Measurements from ENCODE around the gene ORAI3. TPM values are rescaled to one million over a fixed set of nuclear protein-coding genes. Genes with fewer than 3 reads are reported as not detected.
A peak's percentile ranks its signal among the peaks of the same experiment; 100 is the strongest.

ORAI3 gene
- total and polyA plus RNA-seq, 3 donors from 2014 or later, result 29.1 to 75.0 (median 68.6) TPM

DNA sequence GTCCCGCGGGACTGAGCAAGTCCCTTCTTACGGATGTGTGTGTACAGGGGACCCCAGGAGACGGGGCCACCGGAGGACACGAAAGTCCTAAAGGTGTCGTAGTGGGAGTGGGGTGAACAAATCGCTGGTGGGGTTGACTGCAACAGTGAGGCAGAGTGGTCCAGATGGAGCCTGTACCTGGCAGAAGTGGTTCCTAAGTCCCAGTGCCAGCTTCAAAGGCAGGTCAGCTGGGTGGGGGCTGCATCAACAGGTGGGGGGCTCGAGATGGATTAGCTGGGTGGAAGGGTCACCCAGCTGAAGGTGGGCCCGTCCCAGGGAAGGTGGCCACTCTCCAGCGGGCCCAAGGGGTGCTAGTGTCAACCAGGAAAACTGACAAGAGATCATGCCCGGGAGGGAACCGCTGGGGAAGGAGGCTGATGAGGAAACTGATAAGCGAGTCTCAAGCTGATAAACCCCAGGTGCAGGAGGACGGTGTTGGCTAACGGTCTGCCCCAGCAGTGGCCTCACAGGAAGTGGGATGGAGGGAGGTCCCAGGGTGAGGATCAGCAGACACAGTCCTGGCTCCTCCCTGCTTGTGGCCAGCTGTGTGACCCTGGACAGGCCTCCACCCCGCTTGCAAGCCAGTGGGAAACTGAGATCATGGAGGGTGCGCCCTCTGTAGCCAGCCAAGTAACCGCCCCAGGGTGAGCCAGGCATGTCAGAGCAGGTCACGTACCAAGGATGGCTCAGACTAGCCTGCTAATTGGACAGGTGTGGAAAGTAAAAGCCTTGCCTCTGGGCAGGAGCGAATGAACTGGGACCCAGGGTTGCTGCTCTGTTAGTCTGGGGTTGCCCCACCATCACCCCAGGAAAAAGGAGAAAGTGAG lies 1.0 kb downstream of the ORAI3 start:
- H3K27ac ChIP-seq, result peak overlapping the region; percentile 92 to 97
- no peaks in the 10 kb centered on the region for H3K9me3 ChIP-seq
- DNase-seq, result peak; percentile 94
- no peaks in the 10 kb centered on the region for H3K27me3 ChIP-seq
- 8 to 12% methylated on average over 15 to 21 of the region's 21 CpGs for WGBS, 2 donors
- no peaks in the 10 kb centered on the region for H3K36me3 ChIP-seq (ENCODE audit: low read depth, missing control alignments)
- TF ChIP-seq, protein P1, sequence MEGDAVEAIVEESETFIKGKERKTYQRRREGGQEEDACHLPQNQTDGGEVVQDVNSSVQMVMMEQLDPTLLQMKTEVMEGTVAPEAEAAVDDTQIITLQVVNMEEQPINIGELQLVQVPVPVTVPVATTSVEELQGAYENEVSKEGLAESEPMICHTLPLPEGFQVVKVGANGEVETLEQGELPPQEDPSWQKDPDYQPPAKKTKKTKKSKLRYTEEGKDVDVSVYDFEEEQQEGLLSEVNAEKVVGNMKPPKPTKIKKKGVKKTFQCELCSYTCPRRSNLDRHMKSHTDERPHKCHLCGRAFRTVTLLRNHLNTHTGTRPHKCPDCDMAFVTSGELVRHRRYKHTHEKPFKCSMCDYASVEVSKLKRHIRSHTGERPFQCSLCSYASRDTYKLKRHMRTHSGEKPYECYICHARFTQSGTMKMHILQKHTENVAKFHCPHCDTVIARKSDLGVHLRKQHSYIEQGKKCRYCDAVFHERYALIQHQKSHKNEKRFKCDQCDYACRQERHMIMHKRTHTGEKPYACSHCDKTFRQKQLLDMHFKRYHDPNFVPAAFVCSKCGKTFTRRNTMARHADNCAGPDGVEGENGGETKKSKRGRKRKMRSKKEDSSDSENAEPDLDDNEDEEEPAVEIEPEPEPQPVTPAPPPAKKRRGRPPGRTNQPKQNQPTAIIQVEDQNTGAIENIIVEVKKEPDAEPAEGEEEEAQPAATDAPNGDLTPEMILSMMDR (IDR thresholded peaks at IDR 0.05), result no peak
- TF ChIP-seq POLR2A (IDR thresholded peaks at IDR 0.05), result no peak
- peak overlapping the region; percentile 90 to 98 for H3K4me3 ChIP-seq
- H3K4me1 ChIP-seq, result peaks cover 33% of the 10 kb centered on the region
- intact Hi-C loops (cut with DNase I; ENCODE audit: low total_unique reads), result no loop called here

DNA sequence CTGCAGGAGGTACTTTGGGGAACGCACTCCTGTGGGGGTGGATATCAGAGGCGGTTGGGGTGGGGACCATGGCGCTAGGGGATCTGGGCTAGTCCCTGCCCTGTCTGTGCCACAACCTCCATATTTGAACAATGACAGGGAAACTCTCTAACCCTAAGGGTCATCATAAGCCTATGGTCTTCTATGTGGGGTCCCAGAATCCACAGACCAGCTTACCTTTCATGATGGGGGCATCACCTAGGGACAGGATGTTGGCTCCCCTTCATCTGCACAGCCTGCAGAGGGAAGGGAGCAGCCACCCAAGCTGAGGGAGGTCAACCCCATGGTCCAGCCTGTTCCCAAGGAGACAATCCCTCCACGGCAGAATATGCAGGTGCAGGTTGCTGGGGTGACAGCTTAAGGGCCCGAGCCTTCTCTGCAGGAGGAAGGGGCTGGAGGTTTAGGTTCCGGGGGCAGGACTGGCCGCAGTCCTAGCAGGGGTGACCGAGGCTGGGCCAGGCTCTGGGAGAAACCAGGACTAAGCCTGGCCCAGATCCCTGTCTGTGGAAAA lies 1.7 kb downstream of the ORAI3 start:
- Histone ChIP-seq H3K9me3 (no peaks in the 10 kb centered on the region), H3K4me3 (peak overlapping the region in 1 of 2 donors; percentile 98)

DNA sequence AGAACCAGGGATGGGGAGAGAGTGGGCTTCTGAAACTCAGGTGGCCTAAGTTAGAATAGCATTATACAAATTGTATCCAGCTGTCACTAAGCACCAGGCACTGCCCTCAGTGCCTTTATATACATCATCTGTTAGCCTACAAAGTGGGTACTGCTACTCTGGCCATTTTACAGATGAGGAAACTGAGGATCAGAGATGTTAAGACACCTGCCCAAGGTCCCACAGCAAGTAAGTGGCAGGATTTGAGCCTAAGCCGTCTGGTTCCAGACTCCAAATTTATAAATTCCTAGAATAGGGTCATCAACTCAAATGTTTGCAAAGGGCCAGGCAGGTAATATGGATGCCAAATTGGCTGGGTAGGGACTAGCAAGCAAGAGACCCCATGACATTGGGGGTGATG lies 2.3 kb downstream of the ORAI3 start:
- TF ChIP-seq, protein P1 (IDR thresholded peaks at IDR 0.05), result no peak
- TF ChIP-seq POLR2A (IDR thresholded peaks at IDR 0.05), result no peak
- Histone ChIP-seq H3K36me3 (ENCODE audit: low read depth, missing control alignments) (no peaks in the 10 kb centered on the region), H3K27me3 (no peaks in the 10 kb centered on the region), H3K4me3 (no peak overlapping the region), H3K4me1 (peaks cover 33% of the 10 kb centered on the region), H3K27ac (peak overlapping the region in 1 of 2 donors; percentile 97), H3K9me3 (no peaks in the 10 kb centered on the region)
- no peak for DNase-seq
- 56 to 77% methylated on average over 1 of the region's 1 CpG for WGBS, 2 donors
- intact Hi-C loops (cut with DNase I; ENCODE audit: low total_unique reads), result no loop called here

More for the DNA sequence above, 1.7 kb downstream of the ORAI3 start:
- DNase-seq, result no peak
- peak overlapping the region in 1 of 2 donors; percentile 97 for H3K27ac ChIP-seq
- TF ChIP-seq, protein P1 (IDR thresholded peaks at IDR 0.05), result no peak
- TF ChIP-seq POLR2A (IDR thresholded peaks at IDR 0.05), result no peak
- peaks cover 33% of the 10 kb centered on the region for H3K4me1 ChIP-seq
- intact Hi-C loops (cut with DNase I; ENCODE audit: low total_unique reads), result no loop called here
- no peaks in the 10 kb centered on the region for H3K36me3 ChIP-seq (ENCODE audit: low read depth, missing control alignments)
- 53 to 60% methylated on average over 8 of the region's 8 CpGs for WGBS, 2 donors
- H3K27me3 ChIP-seq, result no peaks in the 10 kb centered on the region

DNA sequence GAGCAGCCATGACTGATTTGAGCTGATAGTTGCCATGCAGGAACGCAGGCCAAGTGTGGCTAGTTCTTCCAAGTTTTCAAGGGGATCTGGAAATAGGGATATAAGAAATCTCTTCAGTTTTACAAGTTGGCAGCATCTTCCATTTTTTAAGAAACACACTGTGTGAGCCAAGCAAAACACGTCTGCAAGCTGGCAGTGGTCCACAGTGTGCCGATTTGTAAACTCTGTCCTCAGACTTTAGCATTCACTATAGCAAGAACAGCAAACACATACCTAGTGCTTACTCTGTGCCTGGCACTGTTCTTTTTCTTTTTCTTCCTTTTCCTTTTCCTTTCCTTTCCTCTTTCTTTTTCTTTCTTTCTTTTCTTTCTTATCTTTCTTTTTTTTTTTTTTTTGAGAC lies 2.9 kb downstream of the ORAI3 start:
- Histone ChIP-seq H3K27ac (peak overlapping the region in 1 of 2 donors; percentile 97), H3K4me1 (peaks cover 33% of the 10 kb centered on the region), H3K9me3 (no peaks in the 10 kb centered on the region), H3K27me3 (no peaks in the 10 kb centered on the region), H3K36me3 (ENCODE audit: low read depth, missing control alignments) (no peaks in the 10 kb centered on the region), H3K4me3 (no peak overlapping the region)
- intact Hi-C loops (cut with DNase I; ENCODE audit: low total_unique reads), result no loop called here
- peak; percentile 84 for DNase-seq
- TF ChIP-seq, protein P1 (IDR thresholded peaks at IDR 0.05), result no peak
- TF ChIP-seq POLR2A (IDR thresholded peaks at IDR 0.05), result no peak
- 37 to 59% methylated on average over 3 of the region's 3 CpGs for WGBS, 2 donors

Data from testis (tissue), 3 donors.